ENCODE results near the gene AMOT.

AMOT gene

GRCh38 chrX:112784692-112785091 is 55.9 kb downstream of the AMOT start:
- Histone ChIP-seq H3K9me3 (ENCODE audit: severe bottlenecking) (no peaks in the 10 kb centered on the region), H3K27me3 (ENCODE audit: insufficient read depth, poor library complexity, severe bottlenecking) (no peaks in the 10 kb centered on the region), H3K27ac (ENCODE audit: poor library complexity, severe bottlenecking) (no peak overlapping the region), H3K4me1 (ENCODE audit: insufficient read depth, poor library complexity, severe bottlenecking) (no peaks in the 10 kb centered on the region), H3K4me3 (ENCODE audit: severe bottlenecking) (no peak overlapping the region), H3K36me3 (ENCODE audit: low read depth) (no peaks in the 10 kb centered on the region)
- no peak for ATAC-seq (ENCODE audit: low read depth)
- no peak for DNase-seq (ENCODE audit: low spot score)
- TF ChIP-seq CTCF (IDR thresholded peaks at IDR 0.05; ENCODE audit: poor library complexity, severe bottlenecking) = no peak

GRCh38 chrX:112779139-112779538 is 61.5 kb downstream of the AMOT start:
- Histone ChIP-seq H3K4me1 (ENCODE audit: insufficient read depth, poor library complexity, severe bottlenecking) (no peaks in the 10 kb centered on the region), H3K27ac (ENCODE audit: poor library complexity, severe bottlenecking) (no peak overlapping the region), H3K36me3 (ENCODE audit: low read depth) (no peaks in the 10 kb centered on the region), H3K4me3 (ENCODE audit: severe bottlenecking) (no peak overlapping the region), H3K9me3 (ENCODE audit: severe bottlenecking) (no peaks in the 10 kb centered on the region), H3K27me3 (ENCODE audit: insufficient read depth, poor library complexity, severe bottlenecking) (no peaks in the 10 kb centered on the region)
- ATAC-seq (ENCODE audit: low read depth) = no peak
- no peak for TF ChIP-seq CTCF (IDR thresholded peaks at IDR 0.05; ENCODE audit: poor library complexity, severe bottlenecking)
- DNase-seq (ENCODE audit: low spot score) = no peak

GRCh38 chrX:112774651-112775293 is 65.9 kb downstream of the AMOT start:
- TF ChIP-seq CTCF (IDR thresholded peaks at IDR 0.05; ENCODE audit: poor library complexity, severe bottlenecking) = no peak
- no peak for ATAC-seq (ENCODE audit: low read depth)
- Histone ChIP-seq H3K27me3 (ENCODE audit: insufficient read depth, poor library complexity, severe bottlenecking) (no peaks in the 10 kb centered on the region), H3K27ac (ENCODE audit: poor library complexity, severe bottlenecking) (no peak overlapping the region), H3K9me3 (ENCODE audit: severe bottlenecking) (no peaks in the 10 kb centered on the region), H3K36me3 (ENCODE audit: low read depth) (no peaks in the 10 kb centered on the region), H3K4me3 (ENCODE audit: severe bottlenecking) (no peak overlapping the region), H3K4me1 (ENCODE audit: insufficient read depth, poor library complexity, severe bottlenecking) (no peaks in the 10 kb centered on the region)
- no peak for DNase-seq (ENCODE audit: low spot score)

GRCh38 chrX:112774142-112774541 is 66.5 kb downstream of the AMOT start:
- Histone ChIP-seq H3K9me3 (ENCODE audit: severe bottlenecking) (no peaks in the 10 kb centered on the region), H3K4me1 (ENCODE audit: insufficient read depth, poor library complexity, severe bottlenecking) (no peaks in the 10 kb centered on the region), H3K4me3 (ENCODE audit: severe bottlenecking) (no peak overlapping the region), H3K36me3 (ENCODE audit: low read depth) (no peaks in the 10 kb centered on the region), H3K27ac (ENCODE audit: poor library complexity, severe bottlenecking) (no peak overlapping the region), H3K27me3 (ENCODE audit: insufficient read depth, poor library complexity, severe bottlenecking) (no peaks in the 10 kb centered on the region)
- DNase-seq (ENCODE audit: low spot score) = no peak
- ATAC-seq (ENCODE audit: low read depth) = no peak
- no peak for TF ChIP-seq CTCF (IDR thresholded peaks at IDR 0.05; ENCODE audit: poor library complexity, severe bottlenecking)

- no peak overlapping the region for H3K4me3 ChIP-seq (ENCODE audit: severe bottlenecking)
- H3K36me3 ChIP-seq (ENCODE audit: low read depth) = no peaks in the 10 kb centered on the region
- H3K27ac ChIP-seq (ENCODE audit: poor library complexity, severe bottlenecking) = no peak overlapping the region
- H3K4me1 ChIP-seq (ENCODE audit: insufficient read depth, poor library complexity, severe bottlenecking) = no peaks in the 10 kb centered on the region
- no peaks in the 10 kb centered on the region for H3K9me3 ChIP-seq (ENCODE audit: severe bottlenecking)
- no peaks in the 10 kb centered on the region for H3K27me3 ChIP-seq (ENCODE audit: insufficient read depth, poor library complexity, severe bottlenecking)
- DNase-seq (ENCODE audit: low spot score) = no peak
- no peak for TF ChIP-seq CTCF (IDR thresholded peaks at IDR 0.05; ENCODE audit: poor library complexity, severe bottlenecking)
- no peak for ATAC-seq (ENCODE audit: low read depth)
Observed at GRCh38 chrX:112769034-112769433, 71.6 kb downstream of the AMOT start.

Measured in RWPE2 (cell line).